Gastroesophageal sphincter (tissue), 4 donors: ENCODE results near the gene PCNT. TPM values are rescaled to one million over a fixed set of nuclear protein-coding genes. Genes with fewer than 3 reads are reported as not detected.
A peak's percentile ranks its signal among the peaks of the same experiment; 100 is the strongest.

Source experiments
- ATAC-seq: fragments of 150-250 bp; one replicate; pipeline ENCODE4 v1.9.1; 2016; ENCODE audit warnings: mild to moderate bottlenecking, moderate library complexity
- H3K27ac ChIP-seq, 4 donors: fragments of 200-600 bp; sonication (generic) in 3 of 4; 1 replicate in 3 of 4; 2 replicates in 1 of 4; pipeline ENCODE4 v1.5.1; 2016 to 2019
- H3K27me3 ChIP-seq: fragments of 200-600 bp; sonication (generic); one replicate; pipeline ENCODE4 v1.5.1; 2019
- H3K36me3 ChIP-seq, 2 donors: fragments of 200-600 bp; sonication (generic); one replicate each; pipeline ENCODE4 v1.5.1; 2019; ENCODE audit warnings: control low read depth in 1 of 2
- H3K4me1 ChIP-seq, 3 donors: fragments of 200-600 bp; sonication (generic); 1 replicate in 2 of 3; 2 replicates in 1 of 3; pipeline ENCODE4 v1.5.1; 2016 to 2019; ENCODE audit warnings: control low read depth in 2 of 3
- H3K4me3 ChIP-seq, 2 donors: fragments of 200-600 bp; sonication (generic); one replicate each; pipeline ENCODE4 v1.5.1; 2019; ENCODE audit warnings: mild to moderate bottlenecking in 1 of 2, moderate library complexity in 1 of 2
- H3K9me3 ChIP-seq, 3 donors: fragments of 200-600 bp; sonication (generic); one replicate each; pipeline ENCODE4 v1.5.1; 2017 to 2019; ENCODE audit warnings: control low read depth in 2 of 3
- CTCF ChIP-seq, 4 experiments: fragments of 200-600 bp in 2 of 4; fragments of 450-650 bp in 2 of 4; sonication (generic) in 1 of 4; IDR thresholded peaks; one replicate each; pipeline ENCODE4 v1.5.1; 2017 to 2019; ENCODE audit warnings: antibody characterized with exemption in 4 of 4, mild to moderate bottlenecking in 2 of 4, moderate library complexity in 2 of 4
- EP300 ChIP-seq: sonication (generic); formaldehyde crosslinking; IDR thresholded peaks from one replicate; pipeline ENCODE4 v1.6.1; 2017; ENCODE audit warnings: antibody characterized with exemption, mild to moderate bottlenecking
- POLR2A ChIP-seq, 2 donors: fragments of 450-650 bp; IDR thresholded peaks; one replicate each; pipeline ENCODE4 v1.6.1; 2017; ENCODE audit warnings: antibody characterized with exemption in 2 of 2, mild to moderate bottlenecking in 2 of 2, moderate library complexity in 1 of 2
- POLR2AphosphoS5 ChIP-seq: sonication (generic); formaldehyde crosslinking; IDR thresholded peaks from one replicate; pipeline ENCODE4 v1.6.1; 2017; ENCODE audit warnings: antibody characterized with exemption
- WGBS, 2 donors: methylation state at CpG; one replicate each; pipeline ENCODE4 v1.1.5; 2018; ENCODE audit warnings: low coverage in 1 of 2; 5-methylcytosine and 5-hydroxymethylcytosine counted together
- total RNA-seq, 4 donors: library from RNA; depleted of rRNA; stranded (reverse); fragments of >200 nt; gene quantifications; one replicate each; pipeline ENCODE4 v1.1.0, GENCODE V29; 2016

PCNT gene
- total RNA-seq, 4 donors from 2014 or later: 24.3 to 31.1 (median 27.3) TPM

GRCh38 chr21:46439906-46440305, 116.0 kb downstream of the PCNT start:
- H3K27ac ChIP-seq: no peak overlapping the region
- peaks cover 0 to 13% (median 0%) of the 10 kb centered on the region in 3 donors for H3K4me1 ChIP-seq
- WGBS, 2 donors: 83 to 92% methylated on average over 1 to 6 of the region's 18 CpGs
- no peaks in the 10 kb centered on the region for H3K27me3 ChIP-seq
- no peak for TF ChIP-seq POLR2AphosphoS5
- TF ChIP-seq EP300: no peak
- no peak for TF ChIP-seq POLR2A (IDR thresholded peaks at IDR 0.05)
- no peak for TF ChIP-seq CTCF (IDR thresholded peaks at IDR 0.05)
- peaks cover 0 to 96% of the 10 kb centered on the region in 2 donors for H3K36me3 ChIP-seq
- ATAC-seq: no peak
- H3K4me3 ChIP-seq: no peak overlapping the region
- H3K9me3 ChIP-seq: no peaks in the 10 kb centered on the region

- peaks cover 0 to 96% of the 10 kb centered on the region in 2 donors for H3K36me3 ChIP-seq
Observed at GRCh38 chr21:46441331-46441730, 117.4 kb downstream of the PCNT start.

GRCh38 chr21:46441961-46442498, 118.1 kb downstream of the PCNT start:
- no peaks in the 10 kb centered on the region for H3K9me3 ChIP-seq
- no peak overlapping the region for H3K27ac ChIP-seq
- 96 to 100% methylated on average over 3 to 5 of the region's 23 CpGs for WGBS, 2 donors
- TF ChIP-seq EP300 (no peak), POLR2A (IDR thresholded peaks at IDR 0.05) (no peak), CTCF (IDR thresholded peaks at IDR 0.05) (no peak), POLR2AphosphoS5 (no peak)
- no peak overlapping the region for H3K4me3 ChIP-seq
- ATAC-seq: no peak
- no peaks in the 10 kb centered on the region for H3K27me3 ChIP-seq
- peaks cover 0 to 89% of the 10 kb centered on the region in 2 donors for H3K36me3 ChIP-seq
- peaks cover 0 to 13% (median 0%) of the 10 kb centered on the region in 3 donors for H3K4me1 ChIP-seq

More at GRCh38 chr21:46441331-46441730, 117.4 kb downstream of the PCNT start:
- no peak for TF ChIP-seq CTCF (IDR thresholded peaks at IDR 0.05)
- TF ChIP-seq POLR2AphosphoS5: no peak
- no peak for TF ChIP-seq EP300
- TF ChIP-seq POLR2A (IDR thresholded peaks at IDR 0.05): no peak
- Histone ChIP-seq H3K27me3 (no peaks in the 10 kb centered on the region), H3K9me3 (no peaks in the 10 kb centered on the region), H3K4me3 (no peak overlapping the region), H3K4me1 (peaks cover 0 to 13% (median 0%) of the 10 kb centered on the region in 3 donors), H3K27ac (no peak overlapping the region)
- no peak for ATAC-seq
- WGBS, 2 donors: 83 to 100% methylated on average over 1 to 2 of the region's 14 CpGs

- H3K4me3 ChIP-seq: no peak overlapping the region
- no peak for ATAC-seq
- no peak for TF ChIP-seq CTCF (IDR thresholded peaks at IDR 0.05)
- TF ChIP-seq POLR2AphosphoS5: no peak
- TF ChIP-seq POLR2A (IDR thresholded peaks at IDR 0.05): no peak
- no peak for TF ChIP-seq EP300
- 83 to 88% methylated on average over 1 to 4 of the region's 15 CpGs for WGBS, 2 donors
- H3K27ac ChIP-seq: peak overlapping the region in 1 of 4 donors; percentile 45
- H3K9me3 ChIP-seq: no peaks in the 10 kb centered on the region
- H3K4me1 ChIP-seq: peaks cover 0 to 13% (median 0%) of the 10 kb centered on the region in 3 donors
- H3K27me3 ChIP-seq: no peaks in the 10 kb centered on the region
- H3K36me3 ChIP-seq: peaks cover 0 to 80% of the 10 kb centered on the region in 2 donors
Observed at GRCh38 chr21:46442938-46443337, 119.0 kb downstream of the PCNT start.

GRCh38 chr21:46443910-46444309, 120.0 kb downstream of the PCNT start:
- H3K4me3 ChIP-seq: no peak overlapping the region
- TF ChIP-seq CTCF (IDR thresholded peaks at IDR 0.05) (no peak), POLR2A (IDR thresholded peaks at IDR 0.05) (no peak), EP300 (no peak), POLR2AphosphoS5 (peak; percentile 12)
- WGBS, 2 donors: 19% methylated on average over 5 of the region's 8 CpGs; no CpG with 5 or more reads in 1 of the 2 donors
- ATAC-seq: peak; percentile 41
- H3K9me3 ChIP-seq: no peaks in the 10 kb centered on the region
- H3K36me3 ChIP-seq: peaks cover 0 to 70% of the 10 kb centered on the region in 2 donors
- H3K4me1 ChIP-seq: peaks cover 0 to 13% (median 0%) of the 10 kb centered on the region in 3 donors
- no peaks in the 10 kb centered on the region for H3K27me3 ChIP-seq
- peak overlapping the region in 2 of 4 donors; percentile 39 to 45 for H3K27ac ChIP-seq
